ENCODE measurements around the gene MSI2. TPM values are rescaled to one million over a fixed set of nuclear protein-coding genes. Genes with fewer than 3 reads are reported as not detected.
"Not testable (repeated sequence)": the region's sequence is repeated elsewhere in the genome, so short reads cannot be mapped to it uniquely, and the experiment has no call there.

MSI2 gene
- polyA plus RNA-seq, 3 donors, result 82.8 to 94.6 (median 84.0) TPM

GRCh38 chr17:57288773-57289121, 32.4 kb downstream of the MSI2 start:
- no peak for DNase-seq (ENCODE audit: low read depth in 3 of 3, low spot score in 2 of 3)

- no peak for DNase-seq (ENCODE audit: low read depth in 3 of 3, low spot score in 2 of 3)
Measured at GRCh38 chr17:57289130-57289529, 32.8 kb downstream of the MSI2 start.

- no peak for DNase-seq (ENCODE audit: low read depth in 3 of 3, low spot score in 2 of 3)
Measured at GRCh38 chr17:57289613-57290012, 33.3 kb downstream of the MSI2 start.

GRCh38 chr17:57290981-57291380, 34.7 kb downstream of the MSI2 start:
- DNase-seq (ENCODE audit: low read depth in 3 of 3, low spot score in 2 of 3), result no peak

DNA sequence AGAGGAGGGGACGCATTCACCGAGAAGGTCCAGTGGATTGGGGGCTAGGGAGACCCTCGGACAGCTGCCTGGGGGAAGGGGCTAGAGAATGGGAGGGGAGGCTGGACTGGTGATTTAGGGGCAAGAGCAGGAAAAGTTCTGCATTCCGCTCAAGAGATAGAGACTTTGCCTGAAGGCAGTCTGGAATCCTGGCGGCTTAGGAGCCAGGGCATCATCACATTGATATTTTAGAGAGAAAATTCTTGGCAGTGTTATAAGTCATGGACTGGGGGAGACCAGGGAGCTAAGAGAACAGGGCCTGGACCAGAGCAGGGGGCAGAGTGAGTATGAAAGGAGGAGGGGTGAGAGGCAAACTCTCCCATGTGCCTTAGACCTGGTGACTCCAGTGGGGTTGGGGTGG, 35.8 kb downstream of the MSI2 start:
- DNase-seq (ENCODE audit: low read depth in 3 of 3, low spot score in 2 of 3), result no peak

- DNase-seq (ENCODE audit: low read depth in 3 of 3, low spot score in 2 of 3), result no peak
Measured at GRCh38 chr17:57293077-57293476, 36.8 kb downstream of the MSI2 start.

DNA sequence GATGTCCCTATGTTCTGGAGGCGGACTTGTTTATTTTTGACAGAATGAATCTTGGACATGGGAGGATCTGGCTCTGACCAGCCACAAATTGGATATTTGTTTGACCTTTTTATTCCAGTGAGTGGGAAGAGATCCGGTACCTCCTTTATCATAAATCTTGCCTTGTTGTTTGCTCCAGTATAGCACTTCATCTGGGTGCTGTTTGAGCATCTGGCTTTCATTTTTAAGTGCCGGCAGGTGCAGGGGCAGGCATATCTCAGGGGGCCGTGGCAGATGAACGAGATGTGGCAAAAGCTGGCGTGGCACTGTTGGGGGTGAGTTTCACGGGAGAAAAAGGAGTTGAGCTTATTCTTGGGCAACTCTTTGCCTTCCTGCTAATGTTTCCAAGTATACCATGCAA, 37.8 kb downstream of the MSI2 start:
- DNase-seq (ENCODE audit: low read depth in 3 of 3, low spot score in 2 of 3), result no peak

DNA sequence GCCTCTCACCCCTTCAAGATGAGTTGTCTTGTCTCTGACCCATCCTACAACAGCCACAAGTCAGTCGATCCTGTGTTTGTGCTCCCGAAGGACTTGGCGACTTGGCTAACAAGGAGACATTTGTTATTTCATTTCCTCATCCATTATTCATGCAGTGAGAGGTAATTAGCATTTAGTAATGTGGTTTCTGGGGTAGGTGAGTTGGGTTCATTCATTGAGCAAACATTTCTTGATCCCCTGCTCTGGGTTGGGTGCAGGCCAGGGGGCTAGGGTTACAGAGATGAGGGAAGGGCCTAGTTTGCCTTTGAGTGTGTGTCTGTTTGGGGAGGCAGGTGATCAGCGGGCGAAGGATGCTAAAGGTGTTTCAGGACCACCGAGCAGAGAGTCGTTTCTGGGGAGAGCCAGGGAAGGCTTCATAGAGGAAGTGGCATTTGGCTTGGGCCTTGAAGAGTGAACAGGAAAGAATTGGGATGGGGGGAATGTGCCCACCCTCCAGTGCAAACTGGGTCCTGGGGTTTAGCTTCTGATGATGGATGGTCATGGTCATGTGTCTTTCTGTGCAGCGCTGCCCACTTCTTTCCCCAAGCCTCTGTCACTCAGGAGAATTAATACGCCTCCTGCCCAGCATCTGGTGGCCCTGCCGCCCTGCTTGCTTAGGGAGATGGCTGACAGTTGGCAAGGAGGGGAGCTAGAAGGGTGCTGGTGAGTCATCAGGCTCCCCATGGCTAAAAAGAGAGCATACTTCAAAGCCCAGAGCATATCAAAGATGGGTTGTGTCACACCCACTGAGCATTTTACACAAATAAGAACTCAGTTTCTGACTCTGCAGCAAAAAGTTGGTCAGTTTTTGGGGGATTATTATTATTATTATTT, 38.5 kb downstream of the MSI2 start:
- DNase-seq (ENCODE audit: low read depth in 3 of 3, low spot score in 2 of 3), result no peak

DNA sequence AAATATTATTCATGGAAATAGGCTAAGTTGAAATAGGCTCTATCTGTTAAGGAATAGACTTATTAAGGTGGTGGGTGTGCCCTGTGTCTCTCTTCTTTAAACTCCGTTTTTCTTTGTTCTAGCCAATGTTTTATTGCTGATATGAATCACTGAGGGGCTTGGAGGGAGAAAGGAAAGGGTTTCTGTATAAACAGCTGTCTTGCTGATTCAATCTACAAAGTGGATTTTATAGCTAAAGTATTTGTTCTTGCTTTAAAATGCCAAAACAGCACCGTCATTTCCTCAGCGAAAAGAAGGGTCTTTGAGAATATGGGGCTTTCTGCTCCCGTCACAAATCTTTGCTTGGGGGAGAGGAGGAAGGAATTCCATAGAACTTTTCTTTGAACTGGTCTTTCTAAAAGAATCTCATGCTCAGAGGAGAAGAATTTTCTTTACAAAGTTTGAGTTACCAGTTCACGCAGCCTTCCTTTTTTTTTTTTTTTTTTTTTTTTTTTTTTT, 39.3 kb downstream of the MSI2 start:
- no peak for DNase-seq (ENCODE audit: low read depth in 3 of 3, low spot score in 2 of 3)

DNA sequence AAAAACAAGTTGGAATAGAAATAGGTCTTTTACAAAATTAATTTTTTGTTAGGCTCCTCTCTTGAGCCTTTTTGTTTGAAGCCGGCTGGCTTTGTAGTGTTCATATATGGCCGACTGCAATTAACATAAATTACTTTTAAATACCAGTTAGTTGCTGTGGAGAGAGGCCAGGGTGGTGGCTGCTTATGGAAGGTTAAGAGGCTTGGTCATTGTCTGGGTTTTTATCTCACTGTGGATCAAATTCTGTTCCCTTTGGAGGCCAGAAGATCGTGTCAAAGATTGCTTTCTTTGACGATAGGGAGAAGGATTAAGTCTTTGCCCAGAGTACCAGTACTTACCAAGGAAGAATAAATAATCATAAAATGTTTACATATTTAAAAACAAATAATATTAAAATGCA, 39.9 kb downstream of the MSI2 start:
- DNase-seq (ENCODE audit: low read depth in 3 of 3, low spot score in 2 of 3), result no peak

GRCh38 chr17:57299176-57299575, 42.9 kb downstream of the MSI2 start:
- no peak for DNase-seq (ENCODE audit: low read depth in 3 of 3, low spot score in 2 of 3)

- DNase-seq (ENCODE audit: low read depth in 3 of 3, low spot score in 2 of 3), result not testable (repeated sequence)
Measured at GRCh38 chr17:57300592-57300991, 44.3 kb downstream of the MSI2 start.

DNA sequence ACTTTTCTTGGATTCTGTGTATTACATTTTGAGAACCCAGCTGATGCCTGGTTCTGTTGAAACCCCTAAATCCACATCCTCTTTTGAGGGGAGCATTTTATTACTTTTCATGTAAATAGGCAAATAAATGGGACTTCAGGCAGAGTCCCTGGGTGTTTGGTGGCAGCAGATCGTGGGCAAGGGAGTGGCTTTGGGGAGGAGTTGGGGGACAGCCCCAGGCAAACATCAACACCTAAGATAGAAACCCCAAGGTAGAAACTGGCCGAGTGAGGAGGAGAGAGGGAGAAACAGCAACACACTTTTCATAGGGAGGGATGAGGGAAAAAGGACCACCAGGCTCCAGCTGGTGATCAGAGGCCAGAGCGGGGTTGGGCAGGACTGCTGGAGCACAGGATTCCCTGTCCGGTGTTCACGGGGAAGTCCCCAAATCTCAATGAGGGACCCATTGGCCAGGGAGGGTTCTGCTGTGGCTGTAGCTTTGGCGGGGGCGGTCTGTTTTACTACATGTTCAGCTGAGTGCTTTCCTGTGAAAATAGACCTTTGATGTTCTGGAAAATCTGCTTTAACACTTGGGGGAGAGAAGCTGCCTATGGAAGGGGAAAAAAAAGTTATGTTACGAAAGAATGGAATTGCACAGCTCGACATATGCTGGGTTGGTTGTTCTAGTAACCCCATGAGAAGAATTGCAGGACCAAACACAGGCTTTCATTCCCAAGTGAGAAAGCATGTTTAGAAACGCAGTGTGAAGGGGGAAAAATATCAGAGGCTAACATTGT, 46.6 kb downstream of the MSI2 start:
- no peak for DNase-seq (ENCODE audit: low read depth in 3 of 3, low spot score in 2 of 3)

DNA sequence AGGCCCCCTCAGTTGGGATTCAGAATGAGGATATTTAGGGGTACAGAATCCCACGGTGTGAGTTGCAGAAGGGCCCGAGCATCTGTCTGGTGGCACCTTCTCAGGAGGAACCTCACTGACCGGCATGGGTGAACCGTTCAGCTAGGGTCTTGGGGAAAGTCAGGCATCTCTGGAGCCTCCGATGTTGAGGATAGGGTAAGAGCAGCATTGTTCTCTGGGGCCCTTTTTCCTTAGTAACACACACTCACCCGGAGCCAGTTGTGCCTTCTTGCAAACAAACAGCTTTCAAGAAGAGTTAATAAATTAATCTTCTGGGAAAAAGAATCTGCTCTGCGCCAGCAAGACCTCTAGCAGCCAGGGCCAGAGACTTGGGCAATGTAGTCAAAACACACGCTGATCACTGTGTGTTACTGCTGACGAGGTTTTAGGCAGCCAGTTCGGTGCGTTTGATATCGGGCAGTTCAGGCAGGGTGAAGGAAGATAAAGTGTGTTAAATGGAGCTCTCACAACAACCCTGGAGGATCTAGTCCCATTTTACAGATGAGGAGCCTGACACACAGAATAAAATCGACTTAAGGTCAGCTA, 48.9 kb downstream of the MSI2 start:
- no peak for DNase-seq (ENCODE audit: low read depth in 3 of 3, low spot score in 2 of 3)

- no peak for DNase-seq (ENCODE audit: low read depth in 3 of 3, low spot score in 2 of 3)
Measured at GRCh38 chr17:57305908-57306504, 49.7 kb downstream of the MSI2 start.

DNA sequence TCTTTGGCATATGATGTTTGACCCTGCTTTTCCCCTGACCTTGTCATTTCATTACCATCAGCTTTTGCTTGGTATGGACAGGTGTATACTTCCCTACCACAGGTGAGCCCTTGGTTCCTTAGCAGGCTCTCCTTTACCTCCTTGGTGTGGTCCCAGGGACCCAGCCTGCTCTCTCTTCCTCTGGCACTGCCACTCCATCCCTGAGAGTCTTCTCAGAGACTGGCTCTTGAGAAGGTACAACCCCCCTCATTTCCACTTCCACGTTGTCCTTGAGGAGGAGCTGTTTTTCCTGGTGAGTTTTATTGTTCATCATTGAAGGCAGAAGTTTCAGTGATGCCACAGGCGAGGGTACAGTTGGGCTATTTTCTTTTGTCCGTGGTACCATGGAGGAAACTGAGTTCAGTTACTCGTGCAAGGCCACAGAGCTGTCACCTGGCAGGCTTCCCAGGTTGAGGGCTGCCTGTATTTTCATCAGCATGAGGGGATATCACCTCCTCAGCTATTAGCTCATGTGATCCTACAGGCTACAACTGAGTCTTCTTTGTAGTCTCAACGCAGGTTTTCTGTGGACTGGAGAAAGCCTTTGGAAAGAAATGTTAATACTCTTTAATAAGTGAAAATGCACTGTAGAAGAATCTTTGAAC, 52.3 kb downstream of the MSI2 start:
- DNase-seq (ENCODE audit: low read depth in 3 of 3, low spot score in 2 of 3), result no peak

- no peak for DNase-seq (ENCODE audit: low read depth in 3 of 3, low spot score in 2 of 3)
Measured at GRCh38 chr17:57309479-57309878, 53.2 kb downstream of the MSI2 start.

- DNase-seq (ENCODE audit: low read depth in 3 of 3, low spot score in 2 of 3), result no peak
Measured at GRCh38 chr17:57311281-57312216, 55.2 kb downstream of the MSI2 start.

- DNase-seq (ENCODE audit: low read depth in 3 of 3, low spot score in 2 of 3), result no peak
Measured at GRCh38 chr17:57312242-57312641, 55.9 kb downstream of the MSI2 start.
